ENCODE measurements around the gene RIF1. TPM values are rescaled to one million over a fixed set of nuclear protein-coding genes. Genes with fewer than 3 reads are reported as not detected.
A peak's percentile ranks its signal among the peaks of the same experiment; 100 is the strongest.

RIF1 gene
- total and polyA plus RNA-seq, 2 donors from 2014 or later = 2.4 to 36.8 TPM

DNA sequence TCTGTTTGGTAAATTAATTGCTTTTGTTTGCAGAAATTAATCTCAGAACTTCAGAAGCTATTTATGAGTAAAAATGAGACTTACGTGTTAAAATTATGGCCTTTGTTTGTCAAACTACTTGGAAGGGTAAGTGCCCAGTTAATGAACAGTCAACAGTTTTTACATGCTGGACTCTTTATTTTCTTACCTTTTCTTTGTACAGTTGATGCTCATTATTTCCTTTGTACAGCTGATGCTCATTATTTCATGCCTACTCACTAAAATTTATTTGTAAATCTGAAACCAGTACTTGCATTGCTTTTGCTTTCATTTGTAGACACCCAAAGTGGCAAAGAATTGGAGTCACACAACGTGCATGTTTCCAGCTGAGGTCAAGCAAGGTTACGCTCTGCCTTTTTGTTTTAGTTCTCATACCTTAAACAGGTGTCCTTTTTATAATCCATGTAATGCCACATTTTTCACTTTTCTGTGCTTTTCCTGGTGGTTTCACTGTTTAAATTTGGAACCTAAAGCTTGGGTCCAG, 13.3 kb downstream of the RIF1 start:
- Histone ChIP-seq H3K4me3 (ENCODE audit: low read length in 3 of 3) (no peak overlapping the region), H3K27me3 (ENCODE audit: control insufficient read depth, insufficient read depth, low read length) (no peaks in the 10 kb centered on the region), H3K27ac (ENCODE audit: low read depth in 2 of 2, low read length in 2 of 2) (no peak overlapping the region), H3K9ac (ENCODE audit: low read length in 3 of 3) (no peak overlapping the region), H3K9me3 (ENCODE audit: control insufficient read depth in 2 of 3, insufficient read depth in 1 of 3, low read length in 3 of 3) (no peaks in the 10 kb centered on the region), H3K4me1 (ENCODE audit: control insufficient read depth in 2 of 3, insufficient read depth in 2 of 3, low read depth in 1 of 3, low read length in 3 of 3) (no peaks in the 10 kb centered on the region), H3K36me3 (ENCODE audit: control insufficient read depth in 2 of 3, insufficient read depth in 3 of 3, low read length in 3 of 3) (peaks cover 12 to 34% (median 15%) of the 10 kb centered on the region in 3 donors)
- TF ChIP-seq, protein P1, sequence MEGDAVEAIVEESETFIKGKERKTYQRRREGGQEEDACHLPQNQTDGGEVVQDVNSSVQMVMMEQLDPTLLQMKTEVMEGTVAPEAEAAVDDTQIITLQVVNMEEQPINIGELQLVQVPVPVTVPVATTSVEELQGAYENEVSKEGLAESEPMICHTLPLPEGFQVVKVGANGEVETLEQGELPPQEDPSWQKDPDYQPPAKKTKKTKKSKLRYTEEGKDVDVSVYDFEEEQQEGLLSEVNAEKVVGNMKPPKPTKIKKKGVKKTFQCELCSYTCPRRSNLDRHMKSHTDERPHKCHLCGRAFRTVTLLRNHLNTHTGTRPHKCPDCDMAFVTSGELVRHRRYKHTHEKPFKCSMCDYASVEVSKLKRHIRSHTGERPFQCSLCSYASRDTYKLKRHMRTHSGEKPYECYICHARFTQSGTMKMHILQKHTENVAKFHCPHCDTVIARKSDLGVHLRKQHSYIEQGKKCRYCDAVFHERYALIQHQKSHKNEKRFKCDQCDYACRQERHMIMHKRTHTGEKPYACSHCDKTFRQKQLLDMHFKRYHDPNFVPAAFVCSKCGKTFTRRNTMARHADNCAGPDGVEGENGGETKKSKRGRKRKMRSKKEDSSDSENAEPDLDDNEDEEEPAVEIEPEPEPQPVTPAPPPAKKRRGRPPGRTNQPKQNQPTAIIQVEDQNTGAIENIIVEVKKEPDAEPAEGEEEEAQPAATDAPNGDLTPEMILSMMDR (IDR thresholded peaks at IDR 0.05; ENCODE audit: borderline replicate concordance, extremely low read depth, insufficient read depth) = no peak
- FAIRE-seq (no peak), DNase-seq (no peak)
- intact Hi-C loops (cut with DNase I) = no loop called here

DNA sequence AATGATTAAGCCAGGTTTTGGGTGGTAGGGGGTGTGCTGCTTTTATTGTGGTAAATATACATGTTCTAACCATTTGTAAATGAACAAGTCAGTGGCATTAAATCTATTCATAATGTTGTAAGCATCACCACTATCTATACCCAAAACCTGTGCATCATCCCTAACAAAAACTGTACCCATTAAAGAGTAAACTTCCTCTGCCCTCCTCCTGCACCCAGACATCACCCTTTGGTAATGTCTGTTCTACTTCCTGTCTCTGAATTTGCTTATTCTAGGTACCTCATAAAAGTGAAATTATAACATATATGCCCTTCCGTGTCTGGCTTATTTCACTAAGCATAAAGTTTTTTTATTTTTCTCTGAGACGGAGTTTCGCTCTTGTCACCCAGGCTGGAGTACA, 14.1 kb downstream of the RIF1 start:
- Histone ChIP-seq H3K36me3 (ENCODE audit: control insufficient read depth in 2 of 3, insufficient read depth in 3 of 3, low read length in 3 of 3) (peaks cover 12 to 34% (median 13%) of the 10 kb centered on the region in 3 donors), H3K9me3 (ENCODE audit: control insufficient read depth in 2 of 3, insufficient read depth in 1 of 3, low read length in 3 of 3) (no peaks in the 10 kb centered on the region), H3K4me3 (ENCODE audit: low read length in 3 of 3) (no peak overlapping the region), H3K27me3 (ENCODE audit: control insufficient read depth, insufficient read depth, low read length) (no peaks in the 10 kb centered on the region), H3K9ac (ENCODE audit: low read length in 3 of 3) (no peak overlapping the region), H3K27ac (ENCODE audit: low read depth in 2 of 2, low read length in 2 of 2) (no peak overlapping the region), H3K4me1 (ENCODE audit: control insufficient read depth in 2 of 3, insufficient read depth in 2 of 3, low read depth in 1 of 3, low read length in 3 of 3) (no peaks in the 10 kb centered on the region)
- TF ChIP-seq, protein P1 (IDR thresholded peaks at IDR 0.05; ENCODE audit: borderline replicate concordance, extremely low read depth, insufficient read depth) = no peak
- intact Hi-C loops (cut with DNase I) = no loop called here
- DNase-seq (no peak), FAIRE-seq (no peak)

DNA sequence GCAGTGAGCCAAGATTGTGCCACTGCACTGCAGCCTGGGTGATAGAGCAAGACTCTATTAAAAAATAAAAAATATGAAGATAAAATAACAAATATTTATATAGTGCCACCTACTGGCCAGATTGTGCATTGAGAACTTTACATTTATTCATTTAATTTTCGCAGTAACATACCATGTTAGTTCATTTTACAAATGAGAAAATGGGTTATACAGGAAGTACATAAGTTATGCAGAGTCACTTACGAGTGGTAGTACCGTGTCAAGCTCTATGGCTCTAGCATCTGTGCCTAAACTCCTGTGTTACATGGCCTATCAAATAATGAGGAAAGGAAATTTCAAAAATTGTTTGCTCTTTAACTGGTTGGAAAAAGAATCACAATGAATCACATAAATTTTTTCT, 27.9 kb downstream of the RIF1 start:
- H3K27ac ChIP-seq (ENCODE audit: low read depth in 2 of 2, low read length in 2 of 2) = no peak overlapping the region
- TF ChIP-seq, protein P1 (IDR thresholded peaks at IDR 0.05; ENCODE audit: borderline replicate concordance, extremely low read depth, insufficient read depth) = peak; percentile 30
- no peak overlapping the region for H3K9ac ChIP-seq (ENCODE audit: low read length in 3 of 3)
- H3K4me1 ChIP-seq (ENCODE audit: control insufficient read depth in 2 of 3, insufficient read depth in 2 of 3, low read depth in 1 of 3, low read length in 3 of 3) = no peaks in the 10 kb centered on the region
- no peak for FAIRE-seq
- H3K36me3 ChIP-seq (ENCODE audit: control insufficient read depth in 2 of 3, insufficient read depth in 3 of 3, low read length in 3 of 3) = peaks cover 16 to 21% (median 17%) of the 10 kb centered on the region in 3 donors
- no peak overlapping the region for H3K4me3 ChIP-seq (ENCODE audit: low read length in 3 of 3)
- H3K27me3 ChIP-seq (ENCODE audit: control insufficient read depth, insufficient read depth, low read length) = no peaks in the 10 kb centered on the region
- peak in 2 of 5 donors; percentile 19 to 27 for DNase-seq
- intact Hi-C loops (cut with DNase I) = no loop called here
- H3K9me3 ChIP-seq (ENCODE audit: control insufficient read depth in 2 of 3, insufficient read depth in 1 of 3, low read length in 3 of 3) = no peaks in the 10 kb centered on the region

DNA sequence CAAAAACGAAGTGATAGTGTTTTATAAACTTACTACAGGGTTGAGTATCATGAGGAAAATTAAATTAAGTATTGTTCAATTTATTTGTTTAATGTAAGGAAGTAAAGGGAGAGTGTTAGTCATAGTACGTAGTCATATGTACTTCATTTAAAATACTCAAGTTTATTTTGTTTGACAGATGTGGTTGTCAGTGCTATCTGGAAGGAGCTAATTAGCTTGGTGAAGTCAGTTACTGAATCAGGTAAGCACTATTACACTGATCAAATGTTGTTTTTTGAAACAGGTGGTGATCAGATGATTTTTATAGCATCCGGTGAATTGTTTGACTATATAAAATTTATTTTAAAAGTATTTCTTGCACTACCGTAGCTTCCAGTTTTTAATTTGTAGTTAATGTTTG, 28.8 kb downstream of the RIF1 start:
- no peaks in the 10 kb centered on the region for H3K9me3 ChIP-seq (ENCODE audit: control insufficient read depth in 2 of 3, insufficient read depth in 1 of 3, low read length in 3 of 3)
- no peaks in the 10 kb centered on the region for H3K27me3 ChIP-seq (ENCODE audit: control insufficient read depth, insufficient read depth, low read length)
- FAIRE-seq = no peak
- H3K36me3 ChIP-seq (ENCODE audit: control insufficient read depth in 2 of 3, insufficient read depth in 3 of 3, low read length in 3 of 3) = peaks cover 15 to 21% (median 17%) of the 10 kb centered on the region in 3 donors
- H3K4me3 ChIP-seq (ENCODE audit: low read length in 3 of 3) = no peak overlapping the region
- no peak for DNase-seq
- intact Hi-C loops (cut with DNase I) = no loop called here
- H3K27ac ChIP-seq (ENCODE audit: low read depth in 2 of 2, low read length in 2 of 2) = no peak overlapping the region
- TF ChIP-seq, protein P1 (IDR thresholded peaks at IDR 0.05; ENCODE audit: borderline replicate concordance, extremely low read depth, insufficient read depth) = no peak
- no peaks in the 10 kb centered on the region for H3K4me1 ChIP-seq (ENCODE audit: control insufficient read depth in 2 of 3, insufficient read depth in 2 of 3, low read depth in 1 of 3, low read length in 3 of 3)
- no peak overlapping the region for H3K9ac ChIP-seq (ENCODE audit: low read length in 3 of 3)

Data from kidney (tissue), 14 donors.